ENCODE results near the gene MXD4.

GRCh38 chr4:2222838-2223237 is 39.1 kb downstream of the MXD4 start:
- no peak for TF ChIP-seq POLR2A (IDR thresholded peaks at IDR 0.05; ENCODE audit: low read depth, low read length)
- no peak for TF ChIP-seq POLR2AphosphoS5 (IDR thresholded peaks at IDR 0.05; ENCODE audit: low read depth, low read length)
- TF ChIP-seq SPI1 (IDR thresholded peaks at IDR 0.05; ENCODE audit: low read depth, low read length), result no peak
- TF ChIP-seq POU2F2 (IDR thresholded peaks at IDR 0.05; ENCODE audit: low read depth, low read length), result no peak
- TF ChIP-seq TAF1 (IDR thresholded peaks at IDR 0.05; ENCODE audit: low read depth, low read length), result no peak
